GM18498 (cell line): ENCODE measurements around the gene MATCAP1.

Experiments used
- ATAC-seq: cut with Tn5 transposase; IDR thresholded peaks from one replicate; pipeline ENCODE4 v1.9.1; 2021; ENCODE audit warnings: mild to moderate bottlenecking, moderate library complexity; ENCODE audit not compliant: unreplicated experiment

MATCAP1 gene

DNA sequence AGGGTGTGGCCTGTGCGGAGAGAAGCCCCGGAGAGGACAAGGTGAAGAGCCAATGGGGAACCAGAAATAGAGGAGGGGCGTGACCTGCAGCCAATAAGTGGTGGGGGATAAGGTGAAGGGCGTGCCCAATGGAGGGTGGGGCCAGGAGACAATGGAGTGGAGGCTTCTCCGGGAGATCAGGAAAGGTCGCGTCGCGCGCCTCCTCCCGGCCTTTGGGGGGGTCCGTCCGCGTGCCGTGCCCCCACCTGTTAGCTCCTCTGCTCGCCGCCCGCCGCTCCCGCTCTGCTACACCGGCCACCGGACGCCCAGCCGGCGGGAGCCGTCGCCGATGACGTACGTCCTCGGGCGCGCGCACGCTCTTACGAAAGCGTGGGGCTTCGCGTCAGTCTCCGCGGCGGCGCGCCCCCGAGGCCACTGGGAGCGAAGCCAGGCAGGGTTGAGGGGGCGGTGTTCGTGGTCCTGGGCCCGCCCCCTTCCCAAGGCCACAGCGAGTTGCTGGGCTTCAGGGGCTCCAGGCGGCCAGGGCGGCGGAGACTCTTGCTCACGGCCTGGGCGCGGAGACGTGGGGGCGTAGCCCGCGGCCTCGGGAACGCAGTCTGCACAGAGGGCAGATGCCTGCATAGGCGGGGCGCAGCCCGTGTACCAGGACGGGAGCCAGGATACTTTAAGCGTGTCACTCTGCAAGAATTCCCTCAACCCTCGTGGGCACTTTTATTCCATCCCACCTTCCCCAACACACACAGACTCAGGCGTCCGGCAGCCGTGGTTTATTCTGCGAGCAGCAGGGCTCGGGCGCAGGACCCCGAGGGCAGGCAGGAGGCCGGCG, at the start of gene MATCAP1:
Gene MATCAP1, minus strand, starts transcription at position 337 of the 826 bp plus-strand sequence. CDS start 3,353 bp downstream, outside the sequence.
- peak; percentile 91 for ATAC-seq

DNA sequence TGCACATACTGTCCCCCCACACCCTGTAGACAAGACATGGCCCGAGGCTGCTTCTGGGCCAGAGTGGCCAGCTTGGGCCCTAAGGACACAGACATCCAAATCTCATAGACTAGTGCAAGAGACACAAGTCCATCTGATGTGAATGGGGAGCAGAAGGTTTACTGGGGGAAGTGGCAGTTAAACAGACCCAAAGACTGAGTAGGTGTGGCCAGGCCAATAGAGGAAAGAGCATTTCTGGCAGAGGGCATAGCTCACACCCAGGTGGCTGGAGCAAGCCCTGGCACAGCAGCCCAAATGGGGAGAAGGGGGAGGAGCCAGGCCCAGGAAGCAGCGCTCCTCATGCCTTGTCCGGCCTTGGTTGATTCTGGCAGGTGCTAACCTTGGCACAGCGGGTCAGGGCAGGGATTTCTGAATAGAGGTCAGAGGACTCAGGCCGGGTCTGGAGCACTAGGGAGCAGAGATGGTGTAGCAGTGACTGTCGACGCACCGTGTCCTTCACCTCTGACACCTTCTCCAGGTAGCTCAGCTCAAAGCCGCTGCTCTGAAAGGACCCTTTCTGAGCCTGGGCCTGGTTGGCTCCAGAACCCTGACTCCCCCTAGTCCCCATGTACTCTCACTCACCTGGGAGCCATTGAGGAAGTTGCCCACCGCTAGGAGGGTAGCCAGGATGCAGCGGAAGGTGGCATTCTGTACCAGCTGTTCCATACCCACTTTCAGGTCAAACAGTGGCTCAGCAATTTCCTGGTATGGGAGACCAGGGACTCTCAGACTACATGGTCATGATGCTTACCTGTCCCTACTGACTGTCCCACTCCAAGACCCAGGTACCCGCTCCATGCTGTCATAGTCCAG, 47.3 kb upstream of the MATCAP1 start:
- ATAC-seq = no peak

DNA sequence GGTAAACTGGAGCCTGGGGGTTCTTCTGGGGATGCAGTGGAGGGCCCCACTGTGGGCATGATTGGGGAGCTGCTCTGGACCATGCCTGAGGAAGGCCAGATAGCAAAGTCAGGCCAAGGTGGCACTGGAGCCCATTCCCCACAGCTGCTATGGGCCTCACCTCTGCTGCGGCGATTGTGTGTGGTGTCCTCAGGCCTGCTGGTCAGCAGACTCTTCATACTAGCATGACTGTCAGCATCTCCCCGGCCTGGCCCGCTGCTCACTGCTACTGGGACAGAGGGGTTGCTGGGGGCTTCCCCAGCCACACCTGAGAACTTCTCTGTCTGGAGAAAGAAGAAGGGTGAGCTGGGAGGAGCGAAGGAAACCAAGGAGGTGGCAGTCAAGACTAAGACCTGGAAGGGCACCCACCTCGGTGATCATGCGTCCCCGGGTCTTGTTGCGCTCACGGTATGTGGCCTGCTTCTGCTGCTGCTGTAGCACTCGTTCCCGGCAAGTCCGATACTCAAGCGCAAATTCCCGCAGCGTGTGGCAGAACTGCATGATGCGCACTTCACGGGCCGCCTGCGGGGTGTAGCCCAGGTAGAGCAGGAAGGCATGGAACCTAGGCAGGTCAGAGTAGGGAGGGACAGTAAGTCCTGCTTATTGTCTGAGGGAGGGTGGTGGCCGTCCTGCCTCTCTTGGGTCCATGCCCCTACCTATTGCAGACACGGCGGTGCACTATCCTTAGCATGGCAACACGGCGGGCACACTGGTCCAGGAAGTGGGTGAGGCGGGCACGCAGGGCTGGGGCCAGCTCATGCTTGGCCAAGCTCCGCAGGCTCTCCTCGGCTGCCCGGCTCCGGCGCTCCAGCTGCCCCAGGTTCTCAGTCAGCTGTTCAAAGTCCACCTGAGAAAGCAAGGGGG, 46.4 kb upstream of the MATCAP1 start:
- ATAC-seq = no peak

DNA sequence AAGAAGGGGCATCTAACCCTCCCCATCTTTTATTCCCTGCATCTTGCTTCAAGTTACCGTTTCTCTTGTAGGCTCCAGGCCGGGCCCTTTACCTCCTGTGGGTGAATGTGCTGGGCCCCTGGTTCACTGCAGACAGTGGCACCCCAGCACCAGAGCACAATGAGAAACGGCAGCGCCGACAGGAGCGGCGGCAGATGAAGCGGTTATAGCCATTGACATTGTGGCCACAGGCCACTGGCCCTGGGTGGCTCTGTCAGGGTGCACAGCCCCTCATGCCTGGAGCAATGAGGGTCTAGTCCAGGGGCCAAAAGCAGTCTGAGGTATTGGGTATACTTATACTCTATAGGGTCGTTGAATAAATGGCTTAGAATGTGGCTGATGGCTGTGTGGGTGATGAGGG, 45.1 kb upstream of the MATCAP1 start:
- ATAC-seq = no peak

DNA sequence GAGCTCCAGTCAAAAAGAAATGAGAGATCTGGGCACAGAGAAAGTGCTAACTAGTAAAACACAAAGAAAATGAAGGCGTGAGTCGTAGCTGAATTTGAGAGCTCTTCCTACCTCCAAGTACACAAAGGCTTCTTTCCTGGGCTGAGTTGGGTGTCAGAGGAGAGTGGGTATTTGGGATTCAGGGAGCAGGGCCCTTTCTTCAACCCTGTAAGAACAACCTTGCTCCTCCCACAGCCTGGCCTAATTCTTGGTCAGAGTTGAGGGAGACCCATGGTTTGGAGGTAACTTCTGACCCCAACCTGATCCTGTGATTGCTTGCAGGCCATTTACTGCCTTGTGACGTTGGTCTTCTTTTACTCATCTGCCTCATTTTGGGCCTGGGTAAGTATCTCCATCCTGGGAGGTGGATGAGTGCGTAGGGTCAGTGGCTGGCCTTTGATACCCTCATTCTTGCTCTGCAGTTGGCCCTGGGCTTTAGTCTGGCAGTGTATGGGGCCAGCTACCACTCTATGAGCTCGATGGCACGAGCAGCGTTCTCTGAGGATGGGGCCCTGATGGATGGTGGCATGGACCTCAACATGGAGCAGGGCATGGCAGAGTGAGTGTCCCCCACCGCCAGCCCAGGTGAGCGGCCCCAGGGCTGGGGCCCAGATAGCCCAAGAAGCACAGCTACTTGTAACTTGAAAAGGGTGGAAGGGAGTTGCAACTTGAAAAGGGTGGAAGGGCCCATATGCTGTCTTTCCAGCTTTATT, 44.4 kb upstream of the MATCAP1 start:
- no peak for ATAC-seq

DNA sequence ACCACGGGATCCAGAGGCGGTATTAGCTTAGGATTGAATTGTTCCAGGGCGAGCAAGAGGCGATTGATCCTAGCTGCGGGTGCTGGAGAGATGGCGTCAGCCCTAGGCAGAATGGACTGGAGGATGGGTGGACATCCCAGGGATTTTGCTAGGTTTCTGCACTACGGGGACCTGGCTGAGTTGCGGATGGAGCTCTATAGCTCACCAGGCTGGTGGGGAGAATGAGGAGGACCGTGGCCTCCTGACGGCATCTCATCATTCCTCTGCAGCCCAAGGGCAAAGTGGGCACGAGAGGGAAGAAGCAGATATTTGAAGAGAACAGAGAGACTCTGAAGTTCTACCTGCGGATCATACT, 43.8 kb upstream of the MATCAP1 start:
- no peak for ATAC-seq

DNA sequence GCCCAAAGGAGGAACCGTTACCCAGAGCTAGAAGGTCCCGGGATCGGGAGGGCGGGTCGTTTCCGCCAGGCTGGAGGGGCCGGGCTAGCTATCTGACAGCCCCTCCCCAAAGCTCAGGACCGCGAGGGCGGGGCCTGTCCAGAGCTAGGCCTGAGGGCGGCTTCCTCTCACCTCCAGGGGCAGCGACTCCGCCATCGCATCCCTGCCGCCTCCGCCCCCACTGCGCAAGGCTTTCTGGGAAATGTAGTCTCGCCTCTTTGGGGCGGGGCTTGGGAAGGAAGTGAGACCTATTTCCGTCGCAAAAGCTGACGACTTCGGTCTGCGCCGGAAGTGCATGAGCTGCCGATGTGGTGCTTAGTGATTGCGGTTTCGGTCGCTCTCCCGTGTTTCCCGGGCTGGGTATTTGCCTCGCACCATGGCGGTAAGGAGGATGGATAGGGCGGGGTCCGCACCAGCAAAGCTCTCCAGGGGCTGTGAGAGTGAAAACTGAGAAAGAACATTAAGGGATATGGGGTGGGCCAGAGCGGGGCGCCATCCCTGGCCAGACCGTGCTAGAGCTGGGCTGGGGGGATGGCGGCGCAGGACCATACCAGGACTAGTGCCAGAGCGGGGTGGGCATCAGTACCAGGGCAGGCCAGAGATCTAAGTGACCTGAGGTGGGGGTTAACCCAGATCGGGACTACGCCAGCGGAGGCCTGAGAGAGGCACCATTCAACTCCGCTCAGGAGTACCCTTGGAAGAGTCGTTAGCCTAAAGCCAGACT, 43.2 kb upstream of the MATCAP1 start, which contains the start of gene TMEM208:
Gene TMEM208, plus strand, starts transcription at position 327 of the 763 bp plus-strand sequence. Its CDS starts 89 bp downstream, at position 416.
- peak; percentile 95 for ATAC-seq

DNA sequence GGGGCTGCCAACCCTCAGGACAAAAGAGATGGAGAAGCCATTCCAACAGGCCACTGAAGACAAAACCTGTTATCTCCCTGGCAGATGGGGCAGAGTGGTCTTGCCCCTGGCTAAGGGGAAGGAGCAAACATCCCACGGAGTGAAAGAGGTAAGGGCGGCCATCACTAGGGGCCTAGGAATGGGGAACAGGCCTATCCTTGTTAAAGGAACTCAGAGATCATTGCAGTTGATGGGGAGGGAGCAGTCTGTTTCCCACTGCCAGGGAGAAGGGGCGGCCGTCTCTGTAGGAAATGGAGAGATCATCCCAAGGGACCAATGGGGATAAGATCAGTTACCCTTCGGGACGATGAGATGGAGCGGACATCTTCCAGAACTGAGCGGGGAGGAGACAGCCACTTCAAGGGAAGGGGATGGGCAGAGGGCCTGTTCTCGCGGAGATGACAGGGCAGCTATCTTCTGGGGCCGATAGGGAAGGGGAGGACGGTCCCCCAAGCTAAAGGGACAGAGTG, 42.6 kb upstream of the MATCAP1 start:
- no peak for ATAC-seq

DNA sequence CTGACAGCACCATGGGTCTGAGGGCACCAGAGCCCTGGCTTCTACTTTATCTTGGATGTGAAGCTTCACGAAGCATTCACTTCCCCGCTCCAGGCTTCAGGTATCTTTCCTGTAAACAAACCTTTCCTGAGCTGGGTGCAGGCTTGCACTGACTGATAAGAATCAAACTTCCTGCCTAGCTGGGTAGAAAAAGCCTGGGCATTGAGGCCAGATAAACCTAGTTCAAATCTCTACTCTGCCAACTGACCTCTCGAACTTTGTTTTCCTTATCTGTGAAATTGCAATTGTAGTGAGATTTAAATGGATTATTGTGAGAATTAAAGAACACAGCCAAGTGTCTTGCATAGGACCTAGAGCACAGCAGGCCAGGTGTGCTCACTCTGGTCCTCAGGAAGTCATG, 40.2 kb upstream of the MATCAP1 start:
- no peak for ATAC-seq

DNA sequence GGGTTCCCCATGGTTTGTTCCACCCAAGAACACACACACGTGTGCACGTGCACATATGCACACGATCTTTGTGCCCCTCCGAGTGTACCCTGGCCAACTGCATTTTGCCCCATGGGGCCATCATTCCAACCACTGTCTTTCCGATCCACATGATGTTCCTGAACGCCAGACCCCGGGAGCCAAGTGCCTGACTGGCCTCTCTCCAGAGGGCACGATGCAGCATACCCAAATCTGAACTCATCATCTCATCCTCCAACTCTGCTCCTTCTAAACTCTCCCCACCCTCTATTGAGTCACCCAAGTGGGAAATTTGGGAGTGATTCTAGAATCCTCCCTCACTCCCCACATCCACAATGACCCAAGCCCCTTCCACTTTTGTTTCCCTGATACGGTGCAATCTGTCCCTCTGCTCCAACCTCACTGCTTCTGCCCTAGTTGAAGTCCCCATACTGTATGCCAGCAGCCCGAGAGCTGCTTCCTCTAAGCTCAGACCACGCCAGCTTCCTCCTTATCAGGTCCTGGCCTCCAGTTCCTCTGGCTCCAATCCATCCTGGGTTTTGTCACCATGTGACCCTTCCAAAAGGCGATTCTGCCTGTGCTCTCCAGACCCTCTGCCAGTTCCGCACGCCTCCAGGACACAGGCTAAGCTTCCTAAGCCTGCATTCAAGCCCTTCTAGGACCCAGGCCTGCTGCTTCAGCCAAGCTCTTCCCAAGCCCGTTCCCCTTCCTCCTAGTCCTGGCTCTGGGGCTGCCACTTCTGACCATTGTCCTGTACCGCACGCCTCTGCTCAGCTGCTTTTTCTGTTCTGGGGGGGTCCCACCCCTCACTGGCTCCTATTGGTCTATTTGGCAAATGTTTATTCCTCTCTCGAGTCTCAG, 33.1 kb upstream of the MATCAP1 start:
- no peak for ATAC-seq

DNA sequence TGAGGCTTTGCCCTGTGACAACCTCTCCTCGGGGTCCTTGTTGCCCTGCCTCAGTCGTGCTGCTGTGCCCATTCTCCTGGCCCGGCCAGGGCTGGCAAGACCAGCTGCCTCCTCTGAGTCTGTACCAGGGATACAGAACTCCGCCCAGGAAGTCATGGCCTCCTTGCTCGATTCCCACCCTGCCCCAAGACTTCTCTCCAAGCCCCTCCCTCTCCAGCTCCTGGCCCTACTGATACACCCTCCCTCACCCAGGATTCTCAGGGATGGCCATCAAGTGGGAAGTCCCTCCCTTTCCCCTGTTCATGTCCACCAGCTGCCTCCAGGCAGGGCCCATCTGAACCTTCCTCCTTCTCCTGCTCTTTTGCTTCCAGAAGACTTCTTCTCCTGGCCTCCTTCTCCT, 31.9 kb upstream of the MATCAP1 start:
- no peak for ATAC-seq

DNA sequence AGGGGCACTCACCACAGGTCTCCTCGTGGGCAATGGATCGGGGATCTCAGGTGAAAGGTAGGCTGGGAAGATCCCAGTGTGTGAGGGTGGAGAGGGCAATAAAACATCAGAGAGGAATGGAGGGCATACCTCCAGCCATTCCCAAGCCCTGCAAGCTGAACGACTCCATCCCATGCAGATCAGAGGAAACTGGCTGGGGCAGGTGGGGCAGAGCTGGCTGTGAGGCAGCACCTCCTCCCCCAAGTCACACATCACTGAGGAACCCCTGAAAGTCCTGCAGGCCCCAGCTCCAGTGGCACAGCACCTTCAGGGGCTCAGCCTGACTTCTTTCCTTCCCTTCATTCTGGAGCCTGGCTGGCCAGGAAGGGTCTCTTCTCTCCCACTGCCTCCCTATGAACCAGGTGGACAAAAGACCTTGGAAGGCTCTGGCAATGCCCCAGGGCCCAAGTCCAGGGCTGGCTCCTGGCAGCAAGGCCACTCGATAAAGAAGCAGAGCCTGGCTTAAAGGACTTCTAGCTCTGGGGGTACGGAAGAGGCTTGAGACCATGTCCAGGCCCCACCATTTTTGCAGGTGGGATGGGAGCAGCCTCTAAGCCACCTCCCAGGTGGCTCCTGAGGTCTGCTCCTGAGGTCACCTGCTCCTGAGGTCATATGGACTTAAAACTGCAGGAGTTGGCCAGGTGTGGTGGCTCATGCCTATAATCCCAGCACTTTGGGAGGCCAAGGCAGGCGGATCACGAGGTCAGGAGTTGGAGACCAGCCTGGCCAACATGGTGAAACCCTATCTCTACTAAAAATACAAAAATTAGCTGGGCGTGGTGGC, 29.6 kb upstream of the MATCAP1 start:
- no peak for ATAC-seq

DNA sequence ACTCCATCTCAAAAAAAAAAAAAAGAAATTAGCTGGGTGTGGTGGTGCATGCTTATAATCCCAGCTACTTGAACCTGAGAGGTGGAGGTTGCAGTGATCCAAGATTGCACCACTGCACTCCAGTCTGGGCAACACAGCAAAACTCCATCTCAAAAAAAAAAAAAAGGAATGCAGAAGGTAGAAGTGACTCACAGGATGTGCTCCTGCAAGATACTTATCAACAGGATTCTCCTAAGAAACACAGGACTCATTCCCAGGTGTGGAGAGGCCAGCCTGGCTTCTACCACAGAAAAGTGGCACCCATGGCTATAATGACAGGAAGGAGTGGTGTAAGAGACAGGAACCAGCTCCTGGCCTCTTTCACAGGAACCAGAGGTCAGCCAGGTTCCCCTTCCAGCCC, 29.0 kb upstream of the MATCAP1 start:
- no peak for ATAC-seq

DNA sequence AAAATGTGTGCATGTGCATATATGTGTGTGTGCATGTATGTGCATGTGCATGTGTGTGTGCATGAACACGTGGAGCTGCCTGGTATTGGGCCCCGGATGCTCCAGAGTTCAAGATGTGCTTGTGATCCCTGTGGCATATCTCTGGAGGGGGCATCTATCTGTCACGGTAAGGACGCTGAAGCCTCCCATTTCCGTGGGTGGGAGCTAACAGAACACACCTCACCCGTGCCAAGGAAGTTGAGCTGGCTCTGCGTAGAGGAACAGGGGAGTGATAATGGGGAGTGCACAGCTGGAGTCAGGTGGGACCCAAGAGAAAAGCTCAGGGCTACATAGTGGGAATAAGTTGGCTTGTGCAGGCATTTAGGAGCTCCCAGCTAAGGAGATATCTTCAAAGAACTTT, 27.9 kb upstream of the MATCAP1 start:
- ATAC-seq = no peak

DNA sequence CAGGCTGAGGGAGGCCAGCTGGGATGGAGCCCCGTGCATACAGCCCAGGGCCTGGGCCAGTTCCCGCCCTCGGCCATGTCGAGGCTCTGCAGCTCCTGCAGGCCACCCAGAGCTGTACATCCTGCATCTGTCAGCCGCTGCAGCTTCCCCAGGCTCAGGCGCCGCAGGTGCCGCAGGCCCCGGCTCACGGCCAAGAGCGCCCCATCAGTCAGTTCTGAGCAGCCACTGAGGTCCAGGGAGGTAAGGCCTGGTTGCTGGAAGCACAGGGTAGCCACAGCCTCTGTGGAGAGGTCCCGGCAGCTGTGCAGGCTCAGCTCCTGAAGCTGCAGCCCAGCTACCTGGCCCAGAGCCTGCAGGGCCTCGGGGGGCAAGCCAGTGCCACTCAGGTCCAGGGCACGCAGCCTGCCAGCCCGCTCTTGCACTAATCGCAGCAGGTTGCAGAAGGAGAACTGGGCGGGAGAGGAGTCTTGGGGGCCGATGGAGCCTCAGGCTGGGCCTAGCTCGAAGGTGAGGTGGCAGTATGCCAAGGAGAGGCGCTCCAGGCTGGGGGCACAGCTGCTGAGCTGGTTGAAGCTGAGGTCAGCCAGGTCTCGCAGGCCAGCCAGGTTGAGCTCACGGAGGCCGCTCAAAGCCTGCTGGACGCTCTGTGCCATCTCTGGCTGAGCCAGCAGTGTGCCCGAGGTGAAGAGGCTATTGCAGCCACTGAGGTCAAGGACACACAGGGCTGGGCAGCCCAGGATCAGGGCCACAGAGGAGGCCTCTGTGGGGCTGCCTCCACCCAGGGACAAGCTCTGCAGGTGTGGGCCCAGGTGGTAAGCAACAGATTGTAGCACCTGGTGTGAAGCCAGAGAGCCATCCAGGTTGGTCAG, 26.5 kb upstream of the MATCAP1 start:
- no peak for ATAC-seq

DNA sequence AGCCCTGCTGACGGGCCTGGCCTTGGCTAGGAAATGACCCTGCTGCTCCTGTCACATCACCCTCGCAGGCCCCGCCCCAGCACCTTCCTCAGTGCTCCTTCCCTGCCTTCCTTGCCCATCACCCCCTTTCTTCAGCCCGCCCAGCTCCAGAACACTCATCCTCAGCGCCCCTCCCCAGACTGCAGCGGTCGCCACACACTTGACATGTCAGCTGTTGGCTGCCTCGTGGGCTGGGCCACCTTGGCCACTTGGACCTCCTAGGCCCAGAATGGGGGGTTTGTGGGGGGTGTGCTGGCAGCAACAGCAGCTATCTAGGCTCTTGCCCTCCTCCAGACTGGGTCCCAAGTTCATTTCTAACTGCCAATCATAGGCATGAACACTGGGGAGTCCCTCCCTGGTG, 25.8 kb upstream of the MATCAP1 start:
- ATAC-seq = no peak
